Measurements from ENCODE around the gene ZSWIM6.

DNA sequence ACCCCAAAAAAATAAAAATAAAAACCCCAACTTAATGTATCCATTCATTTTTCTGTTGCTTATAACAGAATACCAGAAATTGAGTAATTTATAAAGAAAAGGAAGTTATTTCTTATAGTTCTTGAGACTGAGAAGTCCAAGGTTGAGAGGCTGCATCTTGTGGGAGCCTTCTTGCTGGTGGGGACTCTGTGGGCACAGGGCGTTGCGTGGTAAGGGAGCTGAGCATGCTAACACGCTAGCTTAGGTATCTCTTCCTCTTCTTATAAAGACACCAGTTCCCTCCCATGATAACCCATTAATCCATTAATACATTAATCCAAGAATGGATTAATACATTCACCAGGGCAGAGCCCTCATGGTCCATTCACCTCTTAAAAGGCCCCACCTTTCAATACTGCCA, 150.9 kb downstream of the ZSWIM6 start:
- TF ChIP-seq, protein P1, sequence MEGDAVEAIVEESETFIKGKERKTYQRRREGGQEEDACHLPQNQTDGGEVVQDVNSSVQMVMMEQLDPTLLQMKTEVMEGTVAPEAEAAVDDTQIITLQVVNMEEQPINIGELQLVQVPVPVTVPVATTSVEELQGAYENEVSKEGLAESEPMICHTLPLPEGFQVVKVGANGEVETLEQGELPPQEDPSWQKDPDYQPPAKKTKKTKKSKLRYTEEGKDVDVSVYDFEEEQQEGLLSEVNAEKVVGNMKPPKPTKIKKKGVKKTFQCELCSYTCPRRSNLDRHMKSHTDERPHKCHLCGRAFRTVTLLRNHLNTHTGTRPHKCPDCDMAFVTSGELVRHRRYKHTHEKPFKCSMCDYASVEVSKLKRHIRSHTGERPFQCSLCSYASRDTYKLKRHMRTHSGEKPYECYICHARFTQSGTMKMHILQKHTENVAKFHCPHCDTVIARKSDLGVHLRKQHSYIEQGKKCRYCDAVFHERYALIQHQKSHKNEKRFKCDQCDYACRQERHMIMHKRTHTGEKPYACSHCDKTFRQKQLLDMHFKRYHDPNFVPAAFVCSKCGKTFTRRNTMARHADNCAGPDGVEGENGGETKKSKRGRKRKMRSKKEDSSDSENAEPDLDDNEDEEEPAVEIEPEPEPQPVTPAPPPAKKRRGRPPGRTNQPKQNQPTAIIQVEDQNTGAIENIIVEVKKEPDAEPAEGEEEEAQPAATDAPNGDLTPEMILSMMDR (IDR thresholded peaks at IDR 0.05) = no peak
- TF ChIP-seq POLR2A (IDR thresholded peaks at IDR 0.05) = no peak
